HepG2 (cell line): ENCODE data around the gene AJM1. TPM values are rescaled to one million over a fixed set of nuclear protein-coding genes. Genes with fewer than 3 reads are reported as not detected.

Experiments
- CBFB ChIP-seq: sonication (generic); formaldehyde crosslinking; IDR thresholded peaks from 2 replicates; pipeline ENCODE4 v1.4.0; 2020; ENCODE audit warnings: missing genetic modification reagents
- DNMT3B ChIP-seq: conservative IDR thresholded peaks from 2 replicates; pipeline ENCODE4 v1.6.1; 2016; ENCODE audit warnings: missing biosample characterization, control low read depth
- HNF1B ChIP-seq: sonication (generic); formaldehyde crosslinking; IDR thresholded peaks from 2 replicates; pipeline ENCODE4 v1.5.1; 2020; ENCODE audit warnings: mild to moderate bottlenecking, moderate library complexity, missing genetic modification reagents
- KDM4B ChIP-seq: sonication (generic); formaldehyde crosslinking; IDR thresholded peaks from 2 replicates; pipeline ENCODE4 v1.4.0; 2020; ENCODE audit warnings: missing genetic modification reagents
- MYPOP ChIP-seq: sonication (generic); formaldehyde crosslinking; IDR thresholded peaks from 2 replicates; pipeline ENCODE4 v1.8.1; 2023; ENCODE audit warnings: mild to moderate bottlenecking, moderate library complexity, missing genetic modification reagents
- NFYB ChIP-seq: sonication (generic); formaldehyde crosslinking; IDR thresholded peaks from 2 replicates; pipeline ENCODE4 v1.4.0; 2020; ENCODE audit warnings: missing genetic modification reagents
- PAX8 ChIP-seq: sonication (generic); formaldehyde crosslinking; IDR thresholded peaks from 2 replicates; pipeline ENCODE4 v1.8.0; 2022; ENCODE audit warnings: mild to moderate bottlenecking, missing genetic modification reagents, borderline replicate concordance
- SNAPC2 ChIP-seq: sonication (generic); formaldehyde crosslinking; IDR thresholded peaks from 2 replicates; pipeline ENCODE4 v1.8.1; 2022; ENCODE audit warnings: mild to moderate bottlenecking, missing genetic modification reagents
- TBX2 ChIP-seq: sonication (generic); formaldehyde crosslinking; IDR thresholded peaks from 2 replicates; pipeline ENCODE4 v1.5.0; 2020; ENCODE audit warnings: missing genetic modification reagents, mild to moderate bottlenecking, borderline replicate concordance
- ZBTB7A ChIP-seq: sonication (generic); formaldehyde crosslinking; IDR thresholded peaks from 2 replicates; pipeline ENCODE4 v1.8.0; 2022; ENCODE audit warnings: mild to moderate bottlenecking, missing genetic modification reagents
- ZFP41 ChIP-seq: sonication (generic); formaldehyde crosslinking; IDR thresholded peaks from 2 replicates; pipeline ENCODE4 v1.4.0; 2020; ENCODE audit warnings: mild to moderate bottlenecking, missing genetic modification reagents, borderline replicate concordance
- ZKSCAN5 ChIP-seq: sonication (generic); formaldehyde crosslinking; IDR thresholded peaks from 2 replicates; pipeline ENCODE4 v1.5.1; 2020; ENCODE audit warnings: mild to moderate bottlenecking, missing genetic modification reagents
- ZNF263 ChIP-seq: sonication (generic); formaldehyde crosslinking; IDR thresholded peaks from 2 replicates; pipeline ENCODE4 v1.4.0; 2020; ENCODE audit warnings: missing genetic modification reagents
- ZNF577 ChIP-seq: sonication (generic); formaldehyde crosslinking; IDR thresholded peaks from 2 replicates; pipeline ENCODE4 v1.4.0; 2020; ENCODE audit warnings: mild to moderate bottlenecking, low read depth, missing genetic modification reagents, borderline replicate concordance
- ZNF646 ChIP-seq: sonication (generic); formaldehyde crosslinking; IDR thresholded peaks from 2 replicates; pipeline ENCODE4 v1.9.0; 2021; ENCODE audit warnings: mild to moderate bottlenecking, missing genetic modification reagents
- ZSCAN31 ChIP-seq: sonication (generic); formaldehyde crosslinking; IDR thresholded peaks from 2 replicates; pipeline ENCODE4 v1.5.0; 2020; ENCODE audit warnings: low read depth, mild to moderate bottlenecking, missing genetic modification reagents
- polyA plus RNA-seq, 8 experiments: library from polyadenylated mRNA; depleted of rRNA in 3 of 8; stranded (reverse) in 7 of 8; unstranded in 1 of 8; fragments of >200 nt; fragmentation: Illumina TruSeq in 4 of 8; extraction: Trizol in 4 of 8; gene quantifications; 2 replicates each; pipeline versions ENCODE4 v1.2.1 to v1.2.3, GENCODE V29; 2011 to 2016; ENCODE audit warnings: low read depth in 4 of 8, missing spikeins in 1 of 8, mixed read lengths in 1 of 8; ENCODE audit not compliant: insufficient read depth in 1 of 8
- total RNA-seq, 5 experiments: library from RNA; depleted of rRNA; stranded (reverse); fragments of >200 nt; fragmentation: Illumina TruSeq; extraction: Trizol; gene quantifications; 2 replicates each; pipeline ENCODE4 v1.2.3, GENCODE V29; 2016; ENCODE audit warnings: low read depth in 1 of 5
- TF ChIP-seq, protein P1 (sequence below): sonication (generic); formaldehyde crosslinking; IDR thresholded peaks from 2 replicates; pipeline ENCODE4 v1.4.0; 2020; ENCODE audit warnings: mild to moderate bottlenecking, missing genetic modification reagents

Gene AJM1
- total and polyA plus RNA-seq, 2 of the 13 experiments (the other 11 are each of a cell fraction or from before 2014, with no cell fraction given) = 1.1 to 1.2 TPM

DNA sequence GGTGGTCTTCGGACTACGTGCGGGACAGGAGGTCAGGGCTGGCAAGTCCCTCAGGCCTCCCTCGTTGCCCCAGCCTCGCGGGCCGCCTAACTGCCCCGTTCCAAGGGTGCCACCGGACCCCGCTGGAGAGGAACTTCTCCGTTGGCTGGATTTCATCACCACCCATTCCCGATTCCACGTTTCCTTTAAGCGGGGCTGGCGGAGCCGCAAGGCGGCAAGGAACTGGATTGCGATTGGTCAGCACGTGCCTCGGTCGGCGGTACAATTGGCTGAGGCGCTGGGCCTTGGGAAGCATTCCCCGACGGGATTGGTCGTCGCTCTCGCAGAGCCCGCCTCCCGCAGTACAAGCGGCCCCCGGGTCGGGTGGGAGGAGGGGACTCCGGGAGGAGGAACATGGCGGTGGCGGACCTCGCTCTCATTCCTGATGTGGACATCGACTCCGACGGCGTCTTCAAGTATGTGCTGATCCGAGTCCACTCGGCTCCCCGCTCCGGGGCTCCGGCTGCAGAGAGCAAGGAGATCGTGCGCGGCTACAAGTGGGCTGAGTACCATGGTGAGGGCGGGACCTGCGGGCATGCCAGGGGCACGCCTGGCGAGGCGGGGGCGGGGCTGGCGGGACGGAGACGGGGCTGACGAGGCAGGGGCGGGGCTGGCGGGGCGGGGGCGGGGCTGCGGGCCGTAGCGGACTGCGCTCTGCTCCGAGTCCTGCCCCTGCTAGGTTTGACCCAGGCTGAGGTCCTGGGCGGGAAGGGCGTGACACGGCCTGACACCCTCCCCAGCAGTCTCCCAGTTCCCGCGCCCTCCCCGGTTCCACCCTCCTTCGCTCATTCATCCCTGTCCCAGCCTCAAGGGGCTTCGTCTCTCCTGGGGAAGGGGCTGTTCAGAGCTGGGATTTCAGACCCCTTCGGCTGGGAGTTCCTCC lies 7.0 kb downstream of the AJM1 start, which contains the start of gene PHPT1 (continued):
- TF ChIP-seq, protein P1, sequence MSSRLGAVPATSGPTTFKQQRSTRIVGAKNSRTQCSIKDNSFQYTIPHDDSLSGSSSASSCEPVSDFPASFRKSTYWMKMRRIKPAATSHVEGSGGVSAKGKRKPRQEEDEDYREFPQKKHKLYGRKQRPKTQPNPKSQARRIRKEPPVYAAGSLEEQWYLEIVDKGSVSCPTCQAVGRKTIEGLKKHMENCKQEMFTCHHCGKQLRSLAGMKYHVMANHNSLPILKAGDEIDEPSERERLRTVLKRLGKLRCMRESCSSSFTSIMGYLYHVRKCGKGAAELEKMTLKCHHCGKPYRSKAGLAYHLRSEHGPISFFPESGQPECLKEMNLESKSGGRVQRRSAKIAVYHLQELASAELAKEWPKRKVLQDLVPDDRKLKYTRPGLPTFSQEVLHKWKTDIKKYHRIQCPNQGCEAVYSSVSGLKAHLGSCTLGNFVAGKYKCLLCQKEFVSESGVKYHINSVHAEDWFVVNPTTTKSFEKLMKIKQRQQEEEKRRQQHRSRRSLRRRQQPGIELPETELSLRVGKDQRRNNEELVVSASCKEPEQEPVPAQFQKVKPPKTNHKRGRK (CRISPR knock-in tag) = no peak
- TF ChIP-seq NFYB (CRISPR knock-in tag) = peak; percentile 98
- peak; percentile 19; the same call in 1 of the 2 replicates for TF ChIP-seq ZFP41 (CRISPR knock-in tag)
- peak; percentile 81 for TF ChIP-seq CBFB (CRISPR knock-in tag)
- no peak for TF ChIP-seq ZNF646 (CRISPR knock-in tag)
- peak; percentile 75; the same call in 1 of the 2 replicates for TF ChIP-seq ZNF263 (CRISPR knock-in tag)
- peak; percentile 76 for TF ChIP-seq MYPOP
- TF ChIP-seq HNF1B = 0 out of 2 replicates have a peak, but pooled peaks have one; percentile 12
- TF ChIP-seq ZSCAN31 (CRISPR knock-in tag) = peak; percentile 53
- peak; percentile 43; the same call in 1 of the 2 replicates for TF ChIP-seq TBX2 (CRISPR knock-in tag)
- TF ChIP-seq ZKSCAN5 (CRISPR knock-in tag) = no peak
- no peak for TF ChIP-seq ZNF577
- peak; percentile 69; the same call in 1 of the 2 replicates for TF ChIP-seq SNAPC2 (CRISPR knock-in tag)
- no peak for TF ChIP-seq PAX8 (CRISPR knock-in tag)
- peak; percentile 81 for TF ChIP-seq DNMT3B
- TF ChIP-seq ZBTB7A = no peak
- peak; percentile 49; the same call in 1 of the 2 replicates for TF ChIP-seq KDM4B
